HEK293T (cell line): ENCODE results near the gene TRIM5.
"Not testable (repeated sequence)": the region's sequence is repeated elsewhere in the genome, so short reads cannot be mapped to it uniquely, and the experiment has no call there.

Source experiments
- ARNT ChIP-seq: fragments of 450-650 bp; IDR thresholded peaks from 2 replicates; pipeline ENCODE4 v1.6.1; 2017; ENCODE audit warnings: mild to moderate bottlenecking
- BHLHE40 ChIP-seq: fragments of 450-650 bp; IDR thresholded peaks from 2 replicates; pipeline ENCODE4 v1.6.1; 2016; ENCODE audit warnings: mild to moderate bottlenecking, moderate library complexity, borderline replicate concordance
- ELF4 ChIP-seq: fragments of 450-650 bp; IDR thresholded peaks from 2 replicates; pipeline ENCODE4 v1.6.1; 2017; ENCODE audit warnings: antibody characterized with exemption
- FOXA1 ChIP-seq: fragments of 450-650 bp; IDR thresholded peaks from 2 replicates; pipeline ENCODE4 v1.6.1; 2016; ENCODE audit warnings: mild to moderate bottlenecking
- FOXK2 ChIP-seq: fragments of 450-650 bp; IDR thresholded peaks from 2 replicates; pipeline ENCODE4 v1.6.1; 2016; ENCODE audit warnings: mild to moderate bottlenecking
- FOXM1 ChIP-seq: fragments of 450-650 bp; IDR thresholded peaks from 2 replicates; pipeline ENCODE4 v1.6.1; 2017; ENCODE audit warnings: mild to moderate bottlenecking, borderline replicate concordance
- HDGF ChIP-seq: fragments of 450-650 bp; IDR thresholded peaks from 2 replicates; pipeline ENCODE4 v1.6.1; 2017; ENCODE audit warnings: antibody characterized with exemption, borderline replicate concordance
- L3MBTL2 ChIP-seq: fragments of 450-650 bp; conservative IDR thresholded peaks from 2 replicates; pipeline ENCODE4 v1.6.1; 2016; ENCODE audit warnings: mild to moderate bottlenecking
- PKNOX1 ChIP-seq: fragments of 450-650 bp; IDR thresholded peaks from 2 replicates; pipeline ENCODE4 v1.6.1; 2016
- SP1 ChIP-seq: fragments of 450-650 bp; IDR thresholded peaks from 2 replicates; pipeline ENCODE4 v1.6.1; 2017
- ZNF384 ChIP-seq: fragments of 450-650 bp; IDR thresholded peaks from 2 replicates; pipeline ENCODE4 v1.6.1; 2016

GRCh38 chr11:5682890-5683441 lies 1.9 kb downstream of the TRIM5 start:
- not testable (repeated sequence) for TF ChIP-seq ELF4, FOXK2, HDGF, SP1, FOXA1, BHLHE40, ZNF384, L3MBTL2, FOXM1, ARNT, PKNOX1
